ENCODE data around the gene TRIM4.

GRCh38 chr7:99923200-99923599, 3.9 kb upstream of the TRIM4 start:
- TF ChIP-seq, protein P1, sequence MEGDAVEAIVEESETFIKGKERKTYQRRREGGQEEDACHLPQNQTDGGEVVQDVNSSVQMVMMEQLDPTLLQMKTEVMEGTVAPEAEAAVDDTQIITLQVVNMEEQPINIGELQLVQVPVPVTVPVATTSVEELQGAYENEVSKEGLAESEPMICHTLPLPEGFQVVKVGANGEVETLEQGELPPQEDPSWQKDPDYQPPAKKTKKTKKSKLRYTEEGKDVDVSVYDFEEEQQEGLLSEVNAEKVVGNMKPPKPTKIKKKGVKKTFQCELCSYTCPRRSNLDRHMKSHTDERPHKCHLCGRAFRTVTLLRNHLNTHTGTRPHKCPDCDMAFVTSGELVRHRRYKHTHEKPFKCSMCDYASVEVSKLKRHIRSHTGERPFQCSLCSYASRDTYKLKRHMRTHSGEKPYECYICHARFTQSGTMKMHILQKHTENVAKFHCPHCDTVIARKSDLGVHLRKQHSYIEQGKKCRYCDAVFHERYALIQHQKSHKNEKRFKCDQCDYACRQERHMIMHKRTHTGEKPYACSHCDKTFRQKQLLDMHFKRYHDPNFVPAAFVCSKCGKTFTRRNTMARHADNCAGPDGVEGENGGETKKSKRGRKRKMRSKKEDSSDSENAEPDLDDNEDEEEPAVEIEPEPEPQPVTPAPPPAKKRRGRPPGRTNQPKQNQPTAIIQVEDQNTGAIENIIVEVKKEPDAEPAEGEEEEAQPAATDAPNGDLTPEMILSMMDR (IDR thresholded peaks at IDR 0.05) = no peak
- no peak for TF ChIP-seq POLR2A (IDR thresholded peaks at IDR 0.05)
